GM13977 (cell line): ENCODE results near the gene ALDH9A1.
"Not testable (repeated sequence)": the region's sequence is repeated elsewhere in the genome, so short reads cannot be mapped to it uniquely, and the experiment has no call there.

Experiments
- DNase-seq: peaks from one replicate; pipeline ENCODE4 v3.0.0; 2012; ENCODE audit warnings: low spot score
- in situ Hi-C: fragments of 300-500 bp; cut with MboI; formaldehyde crosslinking; loops from one replicate; pipeline ENCODE4 v1.12.0; 2022; ENCODE audit warnings: low sequenced_read_pairs, low pct_unique_long_range_greater_than_20kb, mixed read lengths, inconsistent platforms; ENCODE audit not compliant: unreplicated experiment
- TF ChIP-seq, protein P1 (sequence below): IDR thresholded peaks from 2 replicates; pipeline ENCODE4 v1.5.1; 2012; ENCODE audit warnings: mild to moderate bottlenecking, control low read depth; ENCODE audit not compliant: insufficient read depth; ENCODE audit errors: extremely low read depth, missing control alignments

The ALDH9A1 gene

DNA sequence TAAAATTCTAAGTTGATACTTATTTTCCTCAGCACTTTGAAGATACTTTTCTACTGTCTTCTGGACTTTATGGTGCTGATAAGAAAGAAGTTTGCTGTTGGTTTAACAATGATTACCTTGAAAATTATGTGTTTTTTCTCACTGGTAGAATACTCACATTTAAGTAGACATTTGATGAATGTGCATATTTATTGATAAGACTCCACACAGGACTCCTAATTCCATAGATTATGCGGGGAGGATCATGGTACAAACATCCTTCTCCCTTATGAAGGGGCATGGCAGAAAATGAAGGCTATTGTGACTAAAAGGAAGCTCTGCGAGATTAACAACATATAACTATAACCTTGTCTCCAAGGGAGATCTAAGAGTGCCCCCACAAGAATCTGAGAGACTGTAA lies 28.5 kb upstream of the ALDH9A1 start:
- in situ Hi-C loops: no loop called here
- DNase-seq: no peak
- TF ChIP-seq, protein P1, sequence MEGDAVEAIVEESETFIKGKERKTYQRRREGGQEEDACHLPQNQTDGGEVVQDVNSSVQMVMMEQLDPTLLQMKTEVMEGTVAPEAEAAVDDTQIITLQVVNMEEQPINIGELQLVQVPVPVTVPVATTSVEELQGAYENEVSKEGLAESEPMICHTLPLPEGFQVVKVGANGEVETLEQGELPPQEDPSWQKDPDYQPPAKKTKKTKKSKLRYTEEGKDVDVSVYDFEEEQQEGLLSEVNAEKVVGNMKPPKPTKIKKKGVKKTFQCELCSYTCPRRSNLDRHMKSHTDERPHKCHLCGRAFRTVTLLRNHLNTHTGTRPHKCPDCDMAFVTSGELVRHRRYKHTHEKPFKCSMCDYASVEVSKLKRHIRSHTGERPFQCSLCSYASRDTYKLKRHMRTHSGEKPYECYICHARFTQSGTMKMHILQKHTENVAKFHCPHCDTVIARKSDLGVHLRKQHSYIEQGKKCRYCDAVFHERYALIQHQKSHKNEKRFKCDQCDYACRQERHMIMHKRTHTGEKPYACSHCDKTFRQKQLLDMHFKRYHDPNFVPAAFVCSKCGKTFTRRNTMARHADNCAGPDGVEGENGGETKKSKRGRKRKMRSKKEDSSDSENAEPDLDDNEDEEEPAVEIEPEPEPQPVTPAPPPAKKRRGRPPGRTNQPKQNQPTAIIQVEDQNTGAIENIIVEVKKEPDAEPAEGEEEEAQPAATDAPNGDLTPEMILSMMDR: no peak

DNA sequence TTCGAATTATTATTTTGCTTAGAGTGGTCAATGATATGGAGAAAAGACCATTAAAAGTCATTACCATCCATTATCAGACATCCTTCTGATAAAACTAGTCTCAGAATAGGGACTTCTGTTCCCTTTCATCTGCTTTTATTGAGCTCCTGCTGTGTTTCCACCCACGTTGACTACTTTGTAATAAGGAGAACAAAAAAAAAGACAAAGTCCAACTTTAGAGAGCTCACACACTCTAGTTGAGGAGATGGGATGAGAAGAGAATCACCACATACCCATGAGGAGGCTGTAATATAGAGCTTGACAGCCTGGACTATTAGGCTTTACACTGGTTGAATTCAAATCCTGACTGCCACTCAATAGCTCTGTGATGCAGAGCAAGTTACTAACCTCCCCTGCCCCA lies 27.8 kb upstream of the ALDH9A1 start:
- in situ Hi-C loops: no loop called here

DNA sequence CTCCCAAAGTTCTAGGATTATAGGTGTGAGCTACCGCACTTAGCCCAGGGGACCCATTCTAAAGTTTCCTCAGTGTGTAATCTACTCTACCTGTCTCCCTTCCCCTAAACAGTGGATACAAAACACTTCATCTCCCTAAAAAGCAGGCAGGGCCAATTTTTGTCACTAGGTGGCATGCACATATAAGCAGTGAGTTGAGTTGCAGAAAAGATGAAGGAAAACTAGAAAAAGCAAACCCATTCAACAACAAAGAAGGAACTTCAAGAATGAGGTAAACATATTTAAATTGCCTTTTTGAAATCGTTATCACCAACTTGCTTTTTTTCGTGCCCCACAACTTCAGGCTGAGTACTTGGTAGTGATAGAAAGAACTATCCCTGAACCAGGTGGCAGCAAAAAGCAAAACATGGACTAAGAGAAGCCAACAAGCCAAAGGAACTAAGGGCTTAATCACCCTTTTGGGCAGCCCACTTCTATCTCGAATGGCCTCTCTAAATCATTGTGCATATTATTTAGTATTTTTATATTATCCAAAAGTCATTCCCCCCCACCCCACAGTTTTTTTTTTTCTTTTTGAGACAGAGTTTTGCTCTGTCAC lies 19.7 kb upstream of the ALDH9A1 start:
- TF ChIP-seq, protein P1: peak; percentile 82
- in situ Hi-C loops: loop anchor here (5.0 to 25.0 kb wide), 2 partner anchors 189 to 331 kb away; no protein-coding TSS in a partner anchor
- DNase-seq: peak; percentile 57

More for the DNA sequence above, 27.8 kb upstream of the ALDH9A1 start:
- no peak for DNase-seq
- TF ChIP-seq, protein P1: no peak

DNA sequence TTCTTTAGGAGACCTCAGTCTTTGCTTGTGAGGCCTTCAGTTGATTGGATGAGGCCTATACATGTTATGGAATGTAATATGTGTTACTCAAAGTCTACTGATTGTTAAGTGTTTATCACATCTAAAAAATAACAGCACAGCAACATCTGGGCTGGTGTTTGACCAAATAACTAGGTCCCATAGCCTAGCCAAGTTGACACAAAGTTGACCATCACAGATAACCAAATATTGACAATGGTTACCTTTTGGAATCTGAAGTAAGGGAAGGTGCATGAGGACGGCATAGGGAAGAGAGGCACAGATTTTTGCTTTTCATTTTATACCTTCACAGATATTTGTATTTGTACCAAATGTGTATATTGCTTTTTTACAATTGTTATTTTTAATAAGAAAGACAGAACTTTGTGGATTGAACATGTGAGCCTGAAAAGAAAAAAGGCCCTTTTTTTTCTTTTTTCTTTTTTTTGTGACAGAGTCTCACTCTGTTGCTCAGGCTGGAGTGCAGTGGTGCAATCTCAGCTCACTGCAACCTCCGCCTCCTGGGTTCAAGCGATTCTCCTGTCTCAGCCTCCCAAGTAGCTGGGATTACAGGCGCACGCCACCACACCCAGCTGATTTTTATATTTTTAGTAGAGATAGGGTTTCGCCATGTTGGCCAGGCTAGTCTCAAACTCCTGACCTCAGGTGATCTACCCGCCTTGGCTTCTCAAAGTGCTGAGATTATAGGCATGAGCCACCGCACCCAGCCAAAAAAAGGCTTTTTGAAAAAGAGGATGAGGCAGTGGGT lies 18.1 kb upstream of the ALDH9A1 start:
- in situ Hi-C loops: loop anchor here (5.0 to 25.0 kb wide), 2 partner anchors 191 to 329 kb away; no protein-coding TSS in a partner anchor
- DNase-seq: not testable (repeated sequence)

DNA sequence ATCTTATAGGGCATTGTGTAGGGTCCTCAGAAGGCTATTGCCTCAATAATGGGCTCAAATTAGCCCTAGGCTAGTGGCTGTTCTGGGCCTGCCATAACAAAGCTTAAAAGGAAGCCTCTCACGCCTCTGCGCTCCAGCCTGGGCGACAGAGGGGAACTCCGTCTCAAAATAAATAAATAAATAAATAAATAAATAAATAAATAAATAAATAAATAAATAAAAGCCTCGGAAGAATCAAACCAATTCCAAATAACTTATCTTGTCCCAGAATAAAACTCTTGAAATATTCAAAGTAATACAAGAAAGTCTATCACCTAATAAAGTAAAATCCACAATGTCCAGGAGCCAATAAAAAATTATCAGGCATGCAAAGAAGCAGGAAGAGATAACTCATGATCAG lies 14.4 kb upstream of the ALDH9A1 start:
- no peak for DNase-seq
- TF ChIP-seq, protein P1: no peak
- in situ Hi-C loops: loop anchor here (25.0 kb wide), 1 partner anchor 325 kb away; no protein-coding TSS in a partner anchor

DNA sequence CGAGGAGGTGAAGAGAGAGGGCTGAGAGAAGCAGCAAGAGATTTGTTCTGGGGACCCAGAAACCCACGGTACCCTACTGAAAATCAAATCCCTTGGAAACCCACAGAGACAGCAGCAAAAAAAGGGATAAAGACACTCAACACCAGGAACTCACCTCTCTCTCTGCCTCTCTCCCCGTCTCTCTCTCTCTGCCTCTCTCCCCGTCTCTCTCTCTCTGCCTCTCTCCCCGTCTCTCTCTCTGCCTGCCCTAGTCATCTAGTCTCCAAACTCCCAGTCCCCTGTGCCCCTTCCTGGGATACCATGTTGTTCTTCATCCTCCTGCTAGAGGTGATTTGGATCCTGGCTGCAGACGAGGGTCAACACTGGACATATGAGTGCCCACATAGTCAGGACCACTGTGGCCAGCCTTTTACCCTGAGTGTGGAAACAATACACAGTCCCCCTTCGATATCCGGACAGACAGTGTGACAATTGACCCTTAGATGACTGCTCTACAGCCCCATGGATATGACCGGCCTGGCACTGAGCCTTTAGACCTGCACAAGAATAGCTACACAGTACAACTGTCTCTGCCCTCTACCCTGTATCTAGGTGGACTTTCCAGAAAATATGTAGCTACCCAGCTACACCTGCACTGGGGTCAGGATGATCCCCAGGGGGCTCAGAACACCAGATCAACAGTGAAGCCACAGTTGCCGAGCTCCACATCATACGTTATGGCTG lies 9.8 kb upstream of the ALDH9A1 start:
- in situ Hi-C loops: loop anchor here (25.0 kb wide), 1 partner anchor 321 kb away; no protein-coding TSS in a partner anchor
- no peak for DNase-seq

More for the DNA sequence above, 9.8 kb upstream of the ALDH9A1 start:
- TF ChIP-seq, protein P1: no peak
